Stimulated activated CD4-positive, alpha-beta T cell treated with anti-CD3 and anti-CD28 coated beads, Interleukin-1b, Interleukin-23, amount 100 ng/mL, for 4 hours (primary cell): ENCODE results near the gene MYO18B.

Experiments
- DNase-seq, 2 donors: peaks; one replicate each; pipeline ENCODE4 v3.0.0-alpha.2; 2020; ENCODE audit warnings: low read depth in 2 of 2

The MYO18B gene

DNA sequence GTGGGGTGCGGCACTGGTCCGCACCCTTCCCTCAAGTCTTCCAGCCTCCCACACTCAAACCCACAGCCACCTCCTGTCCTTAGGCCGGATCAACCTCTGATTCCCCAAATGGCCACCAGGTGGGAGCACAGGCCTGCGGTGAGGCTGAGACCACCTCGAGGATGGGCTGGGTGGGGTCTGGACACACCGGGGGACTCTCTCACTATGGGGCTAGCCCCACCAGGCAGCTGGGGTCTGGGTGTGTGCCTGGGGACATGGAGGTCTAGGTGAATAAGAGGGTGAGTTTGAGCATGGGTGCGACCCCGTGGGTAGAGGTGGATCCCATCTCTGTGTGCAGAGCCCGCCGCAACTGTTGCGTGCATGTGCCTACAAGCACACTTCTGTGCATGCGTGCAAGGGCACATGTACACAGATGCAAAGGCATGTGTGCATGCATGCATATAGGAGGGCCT lies 32.6 kb downstream of the MYO18B start:
- DNase-seq, result no peak

GRCh38 chr22:25775531-25775930 lies 33.5 kb downstream of the MYO18B start:
- DNase-seq, result no peak

DNA sequence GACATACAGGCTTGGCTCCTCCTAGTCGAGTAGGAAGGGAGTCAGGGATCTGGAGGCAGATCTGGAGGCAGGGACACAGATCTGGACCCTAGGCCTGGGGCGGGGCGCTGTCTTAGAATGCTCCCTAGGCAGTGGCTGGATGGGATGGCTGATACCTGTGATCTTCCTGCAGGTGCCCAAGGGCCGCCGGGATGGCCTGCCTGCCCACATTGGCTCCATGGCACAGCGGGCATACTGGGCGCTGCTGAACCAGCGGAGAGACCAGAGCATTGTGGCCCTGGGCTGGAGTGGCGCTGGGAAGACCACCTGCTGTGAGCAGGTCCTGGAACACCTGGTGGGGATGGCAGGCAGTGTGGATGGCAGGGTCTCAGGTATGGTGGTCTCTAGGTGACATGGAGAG lies 35.4 kb downstream of the MYO18B start:
- no peak for DNase-seq

DNA sequence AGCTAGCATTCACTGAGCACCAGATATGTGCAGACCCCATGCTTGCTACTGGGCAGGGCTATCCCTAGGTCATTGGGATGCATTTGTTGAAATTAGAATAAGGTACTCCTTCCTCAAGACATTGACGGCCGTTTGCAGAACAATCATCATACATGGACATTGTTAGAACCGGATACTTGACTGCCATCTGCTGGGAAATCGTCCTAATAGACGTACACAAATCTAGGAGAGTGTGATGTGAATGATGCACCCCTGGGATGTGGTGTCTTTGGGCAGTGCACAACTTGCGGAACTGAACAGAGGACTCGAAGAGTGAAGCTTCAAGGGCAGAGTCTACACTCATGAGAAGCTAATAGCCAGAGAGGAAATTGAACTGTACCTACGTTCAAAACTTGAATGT lies 35.9 kb downstream of the MYO18B start:
- DNase-seq, result no peak

- no peak for DNase-seq
Measured at GRCh38 chr22:25779426-25779825, 37.4 kb downstream of the MYO18B start.

GRCh38 chr22:25779890-25780289 lies 37.9 kb downstream of the MYO18B start:
- DNase-seq, result no peak

GRCh38 chr22:25780673-25781072 lies 38.7 kb downstream of the MYO18B start:
- no peak for DNase-seq

- no peak for DNase-seq
Measured at GRCh38 chr22:25781801-25782200, 39.8 kb downstream of the MYO18B start.

GRCh38 chr22:25782831-25783230 lies 40.8 kb downstream of the MYO18B start:
- no peak for DNase-seq

- no peak for DNase-seq
Measured at GRCh38 chr22:25783856-25784255, 41.9 kb downstream of the MYO18B start.

DNA sequence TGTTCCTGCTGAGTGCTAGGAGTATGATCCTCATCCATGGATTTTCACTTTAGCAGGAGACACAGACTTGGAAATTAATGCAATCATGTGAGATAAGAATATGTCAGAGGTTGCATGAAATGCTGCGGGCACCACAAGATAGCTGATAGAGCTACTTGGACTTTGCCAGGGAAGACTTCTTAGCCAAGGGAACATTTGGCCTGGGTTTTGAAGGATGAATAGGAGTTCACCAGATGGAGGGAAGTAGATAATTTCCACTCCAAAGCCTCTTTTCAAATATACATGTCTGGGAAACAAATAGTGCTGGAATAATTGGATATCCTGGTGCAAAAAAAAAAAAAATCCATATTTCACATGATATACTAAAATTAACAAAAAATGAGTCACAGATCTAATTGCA lies 44.2 kb downstream of the MYO18B start:
- no peak for DNase-seq

- DNase-seq, result no peak
Measured at GRCh38 chr22:25791556-25791955, 49.6 kb downstream of the MYO18B start.

GRCh38 chr22:25795478-25795877 lies 53.5 kb downstream of the MYO18B start:
- no peak for DNase-seq

GRCh38 chr22:25797498-25798290 lies 55.7 kb downstream of the MYO18B start:
- no peak for DNase-seq

DNA sequence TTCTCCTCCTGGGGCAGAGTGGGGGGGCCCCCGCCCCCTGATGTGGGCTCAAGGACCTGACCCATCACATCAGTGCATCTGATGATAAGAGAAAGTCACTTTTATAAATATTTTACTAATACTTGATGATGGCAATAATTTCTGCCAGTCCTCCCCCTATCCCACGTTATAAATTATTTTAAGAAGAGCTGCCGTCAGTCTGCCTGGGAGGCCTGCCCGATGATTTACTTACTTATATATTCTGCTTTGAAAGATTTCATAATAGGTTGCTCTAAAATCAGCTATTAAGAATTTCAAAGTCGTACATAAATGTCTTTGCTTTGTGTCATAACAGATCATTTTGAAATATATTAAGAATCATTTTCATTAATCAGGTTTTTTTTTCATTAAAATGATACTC lies 58.8 kb downstream of the MYO18B start:
- no peak for DNase-seq

DNA sequence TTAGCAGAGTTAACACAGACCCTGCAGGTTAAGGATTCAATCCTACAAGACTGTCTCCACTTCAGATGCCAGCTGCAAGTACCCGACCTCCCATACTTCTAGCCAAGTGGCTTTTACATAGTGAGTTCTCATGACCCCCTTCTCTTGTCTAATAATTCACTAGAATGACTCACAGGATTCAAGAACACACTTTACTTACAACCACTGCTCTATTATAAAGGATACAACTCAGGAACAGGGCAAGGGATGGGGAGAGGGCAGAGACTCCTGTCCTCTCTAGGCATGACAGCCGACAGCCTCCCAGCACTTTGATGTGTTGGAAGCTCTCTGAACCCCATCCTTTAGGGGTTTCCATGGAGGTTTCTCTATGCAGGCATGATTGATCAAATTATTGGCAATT lies 60.0 kb downstream of the MYO18B start:
- no peak for DNase-seq

DNA sequence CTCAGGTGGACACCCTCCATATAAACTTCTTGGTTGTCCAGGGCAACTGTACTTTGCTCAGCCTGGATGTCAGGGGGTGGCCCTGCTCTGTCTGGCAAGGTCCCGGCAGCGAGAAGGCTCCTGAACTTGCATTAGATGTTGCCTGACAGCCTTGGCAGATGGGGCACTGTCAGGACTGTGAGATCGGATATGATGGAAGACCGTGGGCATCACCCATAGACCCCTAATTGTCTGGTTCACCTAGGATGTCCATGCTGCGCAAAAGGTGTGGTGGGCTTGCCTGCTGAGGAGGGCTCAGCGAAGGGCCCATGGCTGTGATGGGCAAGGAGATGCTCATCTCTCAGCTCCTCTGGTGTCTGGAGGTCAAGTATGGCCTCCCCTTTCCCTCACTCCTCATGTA lies 62.7 kb downstream of the MYO18B start:
- DNase-seq, result no peak

GRCh38 chr22:25806579-25806978 lies 64.6 kb downstream of the MYO18B start:
- no peak for DNase-seq

GRCh38 chr22:25814685-25815084 lies 72.7 kb downstream of the MYO18B start:
- no peak for DNase-seq

DNA sequence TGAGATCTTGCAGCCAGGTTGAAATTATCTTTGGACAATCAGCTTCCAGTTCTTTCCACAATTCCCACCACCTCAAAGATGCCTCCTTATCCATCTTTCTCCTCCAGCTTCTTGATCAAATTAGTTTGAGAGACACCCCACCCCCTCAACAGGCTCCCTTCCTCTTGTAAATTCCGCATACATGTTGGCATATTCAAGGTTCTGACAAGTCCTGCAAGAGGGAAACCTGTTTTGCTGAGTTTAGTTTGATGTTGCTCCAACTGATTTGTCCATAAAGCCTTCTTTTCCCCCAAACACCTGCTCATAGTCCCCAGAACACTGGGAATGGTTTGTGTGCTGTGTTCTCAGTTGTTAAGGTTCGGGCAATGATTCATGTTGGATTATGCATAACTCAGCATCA lies 73.6 kb downstream of the MYO18B start:
- no peak for DNase-seq

GRCh38 chr22:25816522-25817059 lies 74.6 kb downstream of the MYO18B start:
- DNase-seq, result no peak

DNA sequence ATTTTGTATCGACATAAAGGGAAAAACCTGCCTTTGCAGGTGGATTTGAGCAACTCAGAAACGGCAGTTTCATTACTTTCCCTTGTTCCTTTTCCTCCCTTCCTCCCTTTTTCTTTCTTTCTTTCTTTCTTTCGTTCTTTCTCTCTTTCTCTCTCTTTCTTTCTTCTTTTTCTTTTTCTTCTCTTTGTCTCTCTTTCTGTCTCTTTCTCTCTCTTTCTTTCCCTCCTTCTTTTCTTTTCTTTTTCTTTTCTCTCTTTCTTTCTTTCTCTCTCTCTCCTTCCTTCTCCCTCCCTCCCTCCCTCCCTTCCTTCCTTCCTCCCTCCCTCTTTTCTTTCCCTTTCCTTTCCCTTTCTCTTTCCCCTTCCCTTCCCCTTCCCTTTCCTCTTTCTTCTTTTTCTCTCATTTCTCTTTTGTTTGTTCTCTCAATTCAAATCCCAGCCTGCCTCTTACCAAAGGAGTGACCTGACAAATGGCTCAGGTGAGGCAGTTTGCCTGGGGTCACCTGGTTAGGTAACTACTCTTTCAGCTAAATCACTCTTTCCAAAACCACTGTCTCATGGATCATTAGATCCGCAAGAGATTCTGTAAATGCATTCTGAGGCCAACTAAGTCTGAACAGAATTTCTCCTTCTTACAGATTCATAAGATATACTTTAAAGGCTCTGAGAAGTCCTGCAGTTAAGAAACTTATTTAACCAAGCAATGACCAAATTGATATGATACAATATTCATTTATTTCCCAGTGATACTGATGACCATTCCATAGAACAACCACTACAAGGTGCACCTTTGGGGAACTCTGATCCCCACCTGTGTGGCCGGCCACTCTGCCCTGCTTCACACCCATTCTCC lies 75.3 kb downstream of the MYO18B start:
- no peak for DNase-seq

DNA sequence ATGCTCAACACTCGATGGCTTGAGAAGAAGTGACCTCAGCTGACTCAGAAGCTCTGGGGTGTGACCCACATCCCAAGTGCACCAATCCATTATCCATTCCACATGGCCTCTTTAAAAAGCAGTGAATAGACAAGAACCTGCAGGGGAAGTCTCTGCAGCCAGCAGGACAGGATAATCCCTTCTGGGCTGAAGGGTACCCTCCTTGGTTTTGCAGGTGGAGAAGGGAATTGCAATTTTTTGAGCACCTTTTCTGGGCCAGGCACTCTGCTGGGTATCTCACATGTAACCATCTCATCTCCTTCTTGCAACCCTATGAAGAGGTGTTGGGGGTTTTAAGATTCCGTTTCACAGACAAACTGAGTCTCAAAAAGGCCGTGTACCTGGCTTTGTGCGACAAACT lies 76.6 kb downstream of the MYO18B start:
- no peak for DNase-seq
